ENCODE measurements around the gene SMIM13. TPM values are rescaled to one million over a fixed set of nuclear protein-coding genes. Genes with fewer than 3 reads are reported as not detected.

The SMIM13 gene
- total RNA-seq, 1 donor from 2014 or later: 11.5 TPM

GRCh38 chr6:11097476-11097875 lies 3.8 kb downstream of the SMIM13 start:
- H3K9me3 Mint-ChIP-seq (ENCODE audit: low read depth): peaks cover 6% of the 10 kb centered on the region
- H3K4me3 Mint-ChIP-seq (ENCODE audit: low read depth): no peak overlapping the region
- no peak for TF ChIP-seq CTCF (IDR thresholded peaks at IDR 0.05; ENCODE audit: unreplicated experiment)
- no peaks in the 10 kb centered on the region for H3K27me3 Mint-ChIP-seq
- no peak for DNase-seq (ENCODE audit: low spot score, unreplicated experiment)
- H3K36me3 Mint-ChIP-seq (ENCODE audit: insufficient read depth): peaks cover 16% of the 10 kb centered on the region
- peaks cover 18% of the 10 kb centered on the region for H3K4me1 Mint-ChIP-seq (ENCODE audit: low read depth)
- no peak overlapping the region for H3K27ac Mint-ChIP-seq

GRCh38 chr6:11098004-11098403 lies 4.4 kb downstream of the SMIM13 start:
- Mint-ChIP-seq H3K4me3 (ENCODE audit: low read depth) (no peak overlapping the region), H3K27me3 (no peaks in the 10 kb centered on the region), H3K36me3 (ENCODE audit: insufficient read depth) (peaks cover 19% of the 10 kb centered on the region), H3K9me3 (ENCODE audit: low read depth) (peaks cover 6% of the 10 kb centered on the region), H3K27ac (no peak overlapping the region), H3K4me1 (ENCODE audit: low read depth) (peaks cover 14% of the 10 kb centered on the region)
- TF ChIP-seq CTCF (IDR thresholded peaks at IDR 0.05; ENCODE audit: unreplicated experiment): no peak
- no peak for DNase-seq (ENCODE audit: low spot score, unreplicated experiment)

GRCh38 chr6:11101417-11101816 lies 7.8 kb downstream of the SMIM13 start:
- Mint-ChIP-seq H3K9me3 (ENCODE audit: low read depth) (peaks cover 10% of the 10 kb centered on the region), H3K36me3 (ENCODE audit: insufficient read depth) (peaks cover 21% of the 10 kb centered on the region), H3K27ac (no peak overlapping the region), H3K4me3 (ENCODE audit: low read depth) (no peak overlapping the region), H3K27me3 (no peaks in the 10 kb centered on the region), H3K4me1 (ENCODE audit: low read depth) (no peaks in the 10 kb centered on the region)
- no peak for TF ChIP-seq CTCF (IDR thresholded peaks at IDR 0.05; ENCODE audit: unreplicated experiment)
- DNase-seq (ENCODE audit: low spot score, unreplicated experiment): no peak

GRCh38 chr6:11103065-11103464 lies 9.4 kb downstream of the SMIM13 start:
- Mint-ChIP-seq H3K27me3 (no peaks in the 10 kb centered on the region), H3K27ac (no peak overlapping the region), H3K9me3 (ENCODE audit: low read depth) (peaks cover 10% of the 10 kb centered on the region), H3K4me3 (ENCODE audit: low read depth) (no peak overlapping the region), H3K4me1 (ENCODE audit: low read depth) (no peaks in the 10 kb centered on the region), H3K36me3 (ENCODE audit: insufficient read depth) (peaks cover 21% of the 10 kb centered on the region)
- TF ChIP-seq CTCF (IDR thresholded peaks at IDR 0.05; ENCODE audit: unreplicated experiment): no peak
- no peak for DNase-seq (ENCODE audit: low spot score, unreplicated experiment)

GRCh38 chr6:11108726-11109125 lies 15.1 kb downstream of the SMIM13 start:
- peaks cover 1% of the 10 kb centered on the region for H3K36me3 Mint-ChIP-seq (ENCODE audit: insufficient read depth)
- no peak for DNase-seq (ENCODE audit: low spot score, unreplicated experiment)
- H3K4me1 Mint-ChIP-seq (ENCODE audit: low read depth): peaks cover 11% of the 10 kb centered on the region
- TF ChIP-seq CTCF (IDR thresholded peaks at IDR 0.05; ENCODE audit: unreplicated experiment): no peak
- no peak overlapping the region for H3K27ac Mint-ChIP-seq
- H3K27me3 Mint-ChIP-seq: no peaks in the 10 kb centered on the region
- no peaks in the 10 kb centered on the region for H3K9me3 Mint-ChIP-seq (ENCODE audit: low read depth)
- no peak overlapping the region for H3K4me3 Mint-ChIP-seq (ENCODE audit: low read depth)

Measured in progenitor cell of endocrine pancreas (in vitro differentiated cells).